Omental fat pad (tissue), 4 donors: Measurements from ENCODE around the gene ERC2. TPM values are rescaled to one million over a fixed set of nuclear protein-coding genes. Genes with fewer than 3 reads are reported as not detected.

Experiments
- ATAC-seq: fragments of 150-250 bp; one replicate; pipeline ENCODE4 v1.9.1; 2016; ENCODE audit warnings: mild to moderate bottlenecking, moderate library complexity; ENCODE audit not compliant: low FRiP score
- DNase-seq: peaks from one replicate; pipeline ENCODE4 v3.0.0-alpha.2; 2019; ENCODE audit warnings: low spot score
- CTCF ChIP-seq, 3 donors: fragments of 450-650 bp; IDR thresholded peaks; one replicate each; pipeline ENCODE4 v1.5.1; 2016 to 2017; ENCODE audit warnings: antibody characterized with exemption in 3 of 3, mild to moderate bottlenecking in 3 of 3, moderate library complexity in 2 of 3
- total RNA-seq, 4 donors: library from RNA; depleted of rRNA; stranded (reverse); fragments of >200 nt; gene quantifications; one replicate each; pipeline ENCODE4 v1.1.0, GENCODE V29; 2016

Gene ERC2
- total RNA-seq, 4 donors from 2014 or later = 0.75 to 4.2 (median 2.3) TPM; not detected in 1

GRCh38 chr3:55622116-55622515 is 846.2 kb downstream of the ERC2 start:
- no peak for TF ChIP-seq CTCF (IDR thresholded peaks at IDR 0.05)
- ATAC-seq = no peak

GRCh38 chr3:55621648-55622047 is 846.6 kb downstream of the ERC2 start:
- no peak for ATAC-seq
- TF ChIP-seq CTCF (IDR thresholded peaks at IDR 0.05) = no peak

More at GRCh38 chr3:55622116-55622515, 846.2 kb downstream of the ERC2 start:
- DNase-seq = no peak

GRCh38 chr3:55621026-55621422 is 847.2 kb downstream of the ERC2 start:
- ATAC-seq (no peak), DNase-seq (no peak)
- TF ChIP-seq CTCF (IDR thresholded peaks at IDR 0.05) = no peak

More at GRCh38 chr3:55621648-55622047, 846.6 kb downstream of the ERC2 start:
- DNase-seq = no peak

GRCh38 chr3:55620351-55621025 is 847.8 kb downstream of the ERC2 start:
- TF ChIP-seq CTCF (IDR thresholded peaks at IDR 0.05) = no peak
- ATAC-seq (no peak), DNase-seq (no peak)

- ATAC-seq = no peak
- no peak for DNase-seq
- TF ChIP-seq CTCF (IDR thresholded peaks at IDR 0.05) = no peak
Measured at GRCh38 chr3:55619046-55619808, 849.0 kb downstream of the ERC2 start.

- ATAC-seq (no peak), DNase-seq (no peak)
- no peak for TF ChIP-seq CTCF (IDR thresholded peaks at IDR 0.05)
Measured at GRCh38 chr3:55617385-55617784, 850.9 kb downstream of the ERC2 start.
